HG02981 (cell line): ENCODE data around the gene PLCH1.

Experiments used
- ATAC-seq: cut with Tn5 transposase; IDR thresholded peaks from one replicate; pipeline ENCODE4 v1.9.1; 2021; ENCODE audit warnings: mild to moderate bottlenecking, moderate library complexity; ENCODE audit not compliant: unreplicated experiment

PLCH1 gene

GRCh38 chr3:155393316-155393715 lies 351.6 kb downstream of the PLCH1 start:
- ATAC-seq, result no peak

GRCh38 chr3:155392138-155392537 lies 352.7 kb downstream of the PLCH1 start:
- ATAC-seq, result no peak

GRCh38 chr3:155391551-155391958 lies 353.3 kb downstream of the PLCH1 start:
- no peak for ATAC-seq

GRCh38 chr3:155391104-155391503 lies 353.8 kb downstream of the PLCH1 start:
- no peak for ATAC-seq

- ATAC-seq, result no peak
Measured at GRCh38 chr3:155390351-155390750, 354.5 kb downstream of the PLCH1 start.

- ATAC-seq, result no peak
Measured at GRCh38 chr3:155388417-155388816, 356.5 kb downstream of the PLCH1 start.

GRCh38 chr3:155387571-155387970 lies 357.3 kb downstream of the PLCH1 start:
- no peak for ATAC-seq

GRCh38 chr3:155386919-155387318 lies 358.0 kb downstream of the PLCH1 start:
- no peak for ATAC-seq

GRCh38 chr3:155385896-155386625 lies 358.8 kb downstream of the PLCH1 start:
- no peak for ATAC-seq

- ATAC-seq, result peak; percentile 56
Measured at GRCh38 chr3:155382396-155383042, 362.4 kb downstream of the PLCH1 start.

- no peak for ATAC-seq
Measured at GRCh38 chr3:155377847-155378246, 367.0 kb downstream of the PLCH1 start.

- ATAC-seq, result no peak
Measured at GRCh38 chr3:155377071-155377470, 367.8 kb downstream of the PLCH1 start.

- no peak for ATAC-seq
Measured at GRCh38 chr3:155372281-155372680, 372.6 kb downstream of the PLCH1 start.

GRCh38 chr3:155370764-155371503 lies 373.9 kb downstream of the PLCH1 start:
- ATAC-seq, result no peak

GRCh38 chr3:155370198-155370597 lies 374.7 kb downstream of the PLCH1 start:
- no peak for ATAC-seq

- ATAC-seq, result no peak
Measured at GRCh38 chr3:155369735-155370134, 375.1 kb downstream of the PLCH1 start.

- no peak for ATAC-seq
Measured at GRCh38 chr3:155369244-155369643, 375.6 kb downstream of the PLCH1 start.

GRCh38 chr3:155368786-155369185 lies 376.1 kb downstream of the PLCH1 start:
- no peak for ATAC-seq

- no peak for ATAC-seq
Measured at GRCh38 chr3:155367506-155367905, 377.4 kb downstream of the PLCH1 start.

GRCh38 chr3:155365178-155365783 lies 379.6 kb downstream of the PLCH1 start:
- no peak for ATAC-seq

- ATAC-seq, result no peak
Measured at GRCh38 chr3:155364492-155364891, 380.4 kb downstream of the PLCH1 start.
